ENCODE data around the gene SCYGR1.

The SCYGR1 gene

GRCh38 chr2:227395556-227395955 lies 7.8 kb upstream of the SCYGR1 start:
- no peak overlapping the region for H3K27ac ChIP-seq
- ChIA-PET POLR2A (ENCODE audit: low non-redundant PET) (no interaction called here), CTCF (no interaction called here)
- no peak for DNase-seq (ENCODE audit: low spot score)
- no peak for TF ChIP-seq CTCF (conservative IDR thresholded peaks at IDR 0.05; ENCODE audit: low read depth)

GRCh38 chr2:227394401-227394800 lies 6.7 kb upstream of the SCYGR1 start:
- POLR2A ChIA-PET (ENCODE audit: low non-redundant PET) = no interaction called here

GRCh38 chr2:227390468-227391256 lies 2.9 kb upstream of the SCYGR1 start:
- ChIA-PET POLR2A (ENCODE audit: low non-redundant PET) (no interaction called here), CTCF (interaction anchor here (0.6 kb wide), 1 partner anchor 11 kb away, joined by 4 read pairs; no protein-coding TSS in a partner anchor)
- H3K27ac ChIP-seq = no peak overlapping the region
- no peak for TF ChIP-seq CTCF (conservative IDR thresholded peaks at IDR 0.05; ENCODE audit: low read depth)
- DNase-seq (ENCODE audit: low spot score) = no peak

More at GRCh38 chr2:227394401-227394800, 6.7 kb upstream of the SCYGR1 start:
- CTCF ChIA-PET = interaction anchor here (0.5 kb wide), 1 partner anchor 216 kb away, joined by 4 read pairs; no protein-coding TSS in a partner anchor
- DNase-seq (ENCODE audit: low spot score) = no peak
- H3K27ac ChIP-seq = no peak overlapping the region
- TF ChIP-seq CTCF (conservative IDR thresholded peaks at IDR 0.05; ENCODE audit: low read depth) = no peak

- H3K27ac ChIP-seq = no peak overlapping the region
- ChIA-PET POLR2A (ENCODE audit: low non-redundant PET) (no interaction called here), CTCF (no interaction called here)
- no peak for DNase-seq (ENCODE audit: low spot score)
- TF ChIP-seq CTCF (conservative IDR thresholded peaks at IDR 0.05; ENCODE audit: low read depth) = no peak
These were observed 1.9 kb upstream of the SCYGR1 start for GRCh38 chr2:227389661-227390060.

- CTCF ChIA-PET = no interaction called here
- H3K27ac ChIP-seq = no peak overlapping the region
- POLR2A ChIA-PET (ENCODE audit: low non-redundant PET) = no interaction called here
- no peak for DNase-seq (ENCODE audit: low spot score)
- no peak for TF ChIP-seq CTCF (conservative IDR thresholded peaks at IDR 0.05; ENCODE audit: low read depth)
These were observed 1.5 kb upstream of the SCYGR1 start for GRCh38 chr2:227389231-227389630.

GRCh38 chr2:227388537-227389011 lies 825 bp upstream of the SCYGR1 start:
- peak; percentile 71 for DNase-seq (ENCODE audit: low spot score)
- ChIA-PET CTCF (no interaction called here), POLR2A (ENCODE audit: low non-redundant PET) (no interaction called here)
- H3K27ac ChIP-seq = peak overlapping the region; percentile 50
- no peak for TF ChIP-seq CTCF (conservative IDR thresholded peaks at IDR 0.05; ENCODE audit: low read depth)

Measured in RWPE1 (cell line).